HG03060 (cell line): ENCODE results near the gene AKR7A2.

Experiments
- ATAC-seq: cut with Tn5 transposase; IDR thresholded peaks from one replicate; pipeline ENCODE4 v1.9.1; 2021; ENCODE audit warnings: low read depth, moderate number of reproducible peaks; ENCODE audit not compliant: unreplicated experiment

AKR7A2 gene

DNA sequence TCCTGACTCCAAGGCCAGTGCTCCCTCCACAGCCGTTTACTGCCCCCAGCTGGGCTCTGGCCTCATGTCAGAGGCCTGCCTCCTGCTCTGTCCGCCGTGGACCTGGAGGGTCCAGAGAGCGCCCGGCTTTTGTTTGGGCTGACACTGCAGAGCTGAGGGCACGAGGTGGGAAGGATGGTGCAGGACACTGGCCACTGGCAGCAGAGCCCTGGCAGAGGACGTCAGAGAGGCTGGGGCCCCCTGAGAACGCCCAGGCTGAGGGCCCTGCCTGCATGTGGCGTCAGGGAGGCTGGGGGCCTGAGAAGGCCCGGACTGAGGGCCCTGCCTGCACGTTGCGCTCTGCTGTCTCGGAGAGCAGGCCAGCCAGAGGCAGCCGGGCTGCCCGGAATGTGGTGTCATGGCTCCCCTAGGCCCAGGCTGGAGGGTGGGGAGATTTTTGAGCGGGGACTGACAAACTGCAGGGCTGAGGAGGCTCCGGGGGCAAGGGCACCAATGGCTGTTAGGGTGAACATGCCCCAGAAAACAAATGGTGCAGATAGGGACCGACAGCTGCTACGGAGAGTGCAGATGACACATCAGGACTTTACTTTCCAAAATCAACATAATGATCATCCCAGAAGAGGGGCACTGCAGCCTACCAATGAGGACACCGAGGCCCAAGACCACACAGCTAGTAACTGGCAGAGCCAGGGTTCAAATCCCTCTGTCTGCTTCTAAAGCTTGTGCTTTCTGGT is 31.8 kb upstream of the AKR7A2 start:
- ATAC-seq = no peak

DNA sequence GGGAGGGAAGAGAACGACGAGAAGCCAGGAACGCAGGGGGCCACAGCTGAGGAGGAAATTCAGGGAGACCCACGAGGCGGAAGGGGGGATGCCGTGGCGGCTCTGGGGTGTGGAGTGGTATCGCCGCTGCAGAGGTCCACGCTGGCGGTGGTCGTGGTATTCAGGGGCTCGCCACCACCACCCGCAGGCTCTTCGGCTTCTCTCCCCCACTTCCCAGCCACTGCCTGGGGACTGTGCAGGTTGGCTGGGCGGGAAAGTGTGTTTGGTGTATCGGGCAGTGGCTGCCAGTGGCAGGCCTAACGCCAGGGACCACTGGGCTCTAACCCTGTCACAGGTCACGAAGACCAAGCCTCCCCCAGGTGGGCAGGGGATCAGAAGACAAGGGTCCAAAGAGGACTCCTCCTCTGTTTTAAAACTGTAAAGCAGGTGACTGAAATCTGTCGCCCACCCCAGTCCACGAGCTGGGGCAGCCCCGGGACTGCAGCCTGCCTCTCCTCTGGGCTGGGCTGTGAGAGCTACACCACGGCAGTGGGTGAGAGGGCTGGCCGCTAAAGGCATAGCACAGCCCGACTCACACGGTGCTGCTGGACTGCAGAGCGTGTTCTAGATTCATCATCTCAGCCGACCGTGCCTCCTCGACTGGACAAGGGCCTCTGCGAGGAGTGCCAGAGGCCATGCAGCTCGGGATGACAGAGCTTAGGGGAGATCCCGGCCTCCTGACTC is 31.1 kb upstream of the AKR7A2 start:
- no peak for ATAC-seq

DNA sequence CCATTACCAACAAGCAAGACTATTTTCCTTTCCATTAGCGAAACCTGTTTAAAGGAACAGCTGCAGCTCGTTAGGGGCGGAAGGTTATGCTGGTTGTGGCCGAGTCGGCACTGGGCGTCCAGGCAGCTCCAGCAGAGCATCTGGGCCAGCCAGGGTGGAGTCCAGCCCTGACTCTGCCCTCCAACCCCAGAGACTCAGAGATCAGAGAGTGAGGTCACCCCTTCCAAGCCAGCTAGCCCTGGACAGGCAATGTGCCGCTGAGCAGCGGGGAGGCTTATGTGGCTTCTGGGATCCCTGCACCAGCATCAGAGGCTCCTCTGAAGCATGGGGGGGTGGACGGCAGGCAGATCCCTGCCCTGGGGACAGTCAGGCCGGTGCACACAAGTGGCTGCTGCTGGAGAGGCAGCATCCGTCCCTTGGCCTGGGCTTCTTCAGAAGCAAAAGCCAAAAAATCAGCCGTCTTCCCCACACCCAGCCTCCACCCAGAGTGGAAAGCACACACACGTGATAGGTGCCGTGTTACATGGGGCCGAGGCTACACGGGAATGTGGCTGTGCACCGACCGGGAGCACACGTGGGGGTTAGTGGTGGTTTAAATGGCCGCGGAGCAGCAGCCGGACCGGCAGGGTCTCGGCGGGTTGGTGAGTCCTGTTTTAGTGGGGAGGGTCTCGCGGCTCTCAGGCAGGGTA is 30.3 kb upstream of the AKR7A2 start:
- ATAC-seq = no peak

DNA sequence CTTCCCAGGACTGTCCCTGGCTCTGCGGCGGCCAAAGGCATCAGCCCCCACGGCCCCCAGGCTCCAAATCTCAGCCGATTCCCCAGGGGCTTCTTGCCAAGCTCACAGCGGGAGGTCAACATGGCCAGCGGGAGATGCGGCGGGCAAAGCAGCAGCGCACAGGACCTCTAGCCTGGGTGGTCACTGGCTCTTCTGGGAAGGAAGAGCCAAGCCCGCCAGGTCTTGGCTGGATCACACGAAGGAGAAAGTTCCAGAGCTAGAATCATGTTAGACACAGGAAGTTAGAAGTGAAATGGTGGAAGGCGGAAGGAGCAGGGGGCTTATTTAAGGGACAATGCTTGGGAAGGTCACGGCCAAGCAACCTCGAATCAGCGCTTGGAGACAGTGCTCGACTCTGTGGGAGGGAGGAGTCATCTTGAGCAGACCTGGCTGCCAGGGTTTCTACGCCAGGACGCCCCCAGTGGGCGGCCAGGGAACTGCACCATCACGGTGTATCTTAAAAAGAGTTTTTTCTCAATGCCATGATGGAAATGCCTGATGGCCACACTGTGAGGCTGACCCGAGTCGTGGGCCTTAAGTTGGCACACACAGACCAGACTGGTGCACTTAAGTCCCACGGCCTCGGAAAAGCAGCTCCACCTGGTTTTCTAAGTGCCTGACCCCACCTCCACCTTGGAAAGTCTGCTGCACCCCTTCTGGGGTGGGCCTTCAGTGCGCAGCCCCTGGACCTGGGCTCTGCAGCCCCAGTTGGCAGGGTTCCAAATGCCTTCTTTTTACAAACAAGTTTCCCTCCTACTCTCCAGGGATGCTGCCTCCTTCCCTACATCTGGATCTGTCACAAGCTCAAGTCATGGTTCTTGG is 29.5 kb upstream of the AKR7A2 start:
- ATAC-seq = no peak

DNA sequence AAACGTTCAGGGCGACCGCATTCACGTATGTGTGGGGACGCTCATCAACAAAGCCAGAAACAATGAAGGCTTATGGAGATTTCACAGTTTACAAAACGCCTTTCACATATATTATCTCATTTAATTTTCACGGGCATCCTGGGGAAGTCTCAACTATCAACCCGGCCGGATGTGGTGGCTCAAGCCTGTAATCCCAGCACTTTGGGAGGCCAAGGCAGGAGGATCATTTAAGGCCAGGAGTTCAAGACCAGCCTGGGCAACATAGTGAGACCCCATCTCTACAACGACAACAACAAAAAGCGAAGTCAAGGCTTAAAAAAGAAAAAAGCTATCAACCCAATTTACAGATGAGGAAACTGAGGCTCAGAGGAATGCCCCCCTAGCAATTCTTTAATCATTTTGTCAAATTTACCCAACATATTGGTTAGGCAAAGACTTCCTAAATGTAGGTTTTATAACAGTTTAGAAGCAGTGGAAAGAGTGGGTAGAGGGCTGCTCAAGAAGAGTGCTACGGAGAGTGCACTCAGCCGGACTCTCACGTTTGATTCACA is 28.5 kb upstream of the AKR7A2 start:
- no peak for ATAC-seq

DNA sequence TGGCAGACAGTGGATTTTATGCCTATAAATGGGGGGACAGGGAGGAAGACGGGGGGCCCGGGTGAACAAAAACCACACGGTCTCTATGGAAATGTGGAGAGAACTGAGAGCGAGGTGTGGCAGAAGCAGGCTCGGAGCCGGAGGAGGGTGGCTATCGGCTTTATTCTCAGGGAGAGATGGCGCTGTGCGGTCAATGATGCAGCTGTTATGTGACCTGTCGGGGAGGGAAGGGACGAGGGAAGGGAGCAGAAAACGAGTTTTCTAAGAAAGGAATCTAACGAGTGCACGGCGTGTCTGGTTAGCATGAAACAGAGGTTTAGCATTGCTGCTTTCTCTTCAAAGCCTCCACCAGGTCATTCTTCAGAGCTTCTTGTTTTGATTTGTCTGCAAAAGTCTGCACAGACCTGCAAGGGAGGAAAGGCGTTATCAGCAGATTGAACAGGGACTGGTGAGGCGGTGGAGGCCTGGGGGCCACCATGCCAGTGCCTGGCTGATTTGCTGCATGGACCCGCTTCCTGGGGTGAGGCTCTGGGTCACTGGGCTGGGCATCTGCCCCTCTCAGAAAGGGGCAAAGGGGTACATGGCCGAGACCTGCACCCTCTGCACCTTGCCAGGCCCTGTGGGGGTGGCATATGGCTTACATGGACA is 27.4 kb upstream of the AKR7A2 start:
- no peak for ATAC-seq

DNA sequence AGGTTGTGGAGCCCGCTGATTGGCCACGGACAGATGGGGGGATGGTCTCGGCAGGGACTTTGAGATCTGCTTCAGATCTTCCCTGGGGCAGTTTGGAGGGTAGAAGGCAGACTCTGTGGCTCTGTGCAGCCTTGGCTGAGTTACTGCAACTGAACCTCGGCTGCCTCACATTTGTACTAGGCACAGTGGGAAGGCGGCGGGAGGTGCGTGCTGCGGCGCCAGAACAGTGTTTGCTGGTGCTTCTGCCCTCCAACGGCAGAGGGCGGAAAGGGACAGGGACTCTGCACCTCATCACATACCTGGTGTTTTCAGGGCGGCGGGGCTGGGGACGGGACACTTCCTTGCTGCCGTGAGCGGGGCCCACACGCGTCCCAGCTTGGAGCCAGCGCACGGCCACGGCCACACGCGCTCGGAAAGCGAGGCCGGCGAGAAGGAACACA is 26.4 kb upstream of the AKR7A2 start:
- ATAC-seq = no peak

DNA sequence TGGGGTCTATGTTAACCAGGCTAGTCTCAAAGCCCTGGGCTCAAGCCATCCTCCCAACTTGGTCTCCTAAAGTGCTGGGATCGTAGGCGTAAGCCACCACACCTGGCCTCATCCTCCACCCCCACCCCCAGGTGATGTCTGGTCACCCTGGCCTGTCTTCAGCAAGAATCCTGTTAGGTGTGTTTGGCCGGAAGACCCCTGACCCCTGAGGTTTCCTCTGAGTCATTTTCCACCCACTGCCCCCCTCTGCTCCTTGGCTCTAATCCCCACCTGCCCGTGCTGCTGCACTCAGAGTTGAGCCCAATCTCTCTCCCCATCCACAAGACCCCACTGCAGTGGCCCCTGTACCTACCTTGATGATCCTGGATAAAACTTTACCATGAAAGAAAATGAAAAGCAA is 25.3 kb upstream of the AKR7A2 start:
- ATAC-seq = no peak

DNA sequence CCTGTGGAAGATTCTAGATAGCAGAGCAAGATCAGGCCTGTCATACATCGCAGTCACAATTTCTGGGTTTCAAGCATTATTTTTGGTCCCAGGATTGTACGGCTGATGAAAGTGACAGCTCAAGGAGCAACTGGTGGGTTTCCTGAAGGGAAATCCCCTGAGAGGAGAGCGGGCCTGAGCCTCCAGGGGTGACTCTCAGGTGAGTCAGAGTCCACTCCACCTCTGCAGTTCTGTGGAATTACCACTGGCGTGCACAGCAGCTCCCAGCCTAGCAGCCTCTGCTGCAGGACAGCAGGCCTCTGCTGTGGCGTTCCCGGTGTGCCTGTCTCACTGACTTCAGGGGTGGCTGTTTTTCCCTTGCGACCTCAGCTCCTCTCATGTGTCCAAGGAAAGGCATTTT is 24.6 kb upstream of the AKR7A2 start:
- ATAC-seq = no peak

DNA sequence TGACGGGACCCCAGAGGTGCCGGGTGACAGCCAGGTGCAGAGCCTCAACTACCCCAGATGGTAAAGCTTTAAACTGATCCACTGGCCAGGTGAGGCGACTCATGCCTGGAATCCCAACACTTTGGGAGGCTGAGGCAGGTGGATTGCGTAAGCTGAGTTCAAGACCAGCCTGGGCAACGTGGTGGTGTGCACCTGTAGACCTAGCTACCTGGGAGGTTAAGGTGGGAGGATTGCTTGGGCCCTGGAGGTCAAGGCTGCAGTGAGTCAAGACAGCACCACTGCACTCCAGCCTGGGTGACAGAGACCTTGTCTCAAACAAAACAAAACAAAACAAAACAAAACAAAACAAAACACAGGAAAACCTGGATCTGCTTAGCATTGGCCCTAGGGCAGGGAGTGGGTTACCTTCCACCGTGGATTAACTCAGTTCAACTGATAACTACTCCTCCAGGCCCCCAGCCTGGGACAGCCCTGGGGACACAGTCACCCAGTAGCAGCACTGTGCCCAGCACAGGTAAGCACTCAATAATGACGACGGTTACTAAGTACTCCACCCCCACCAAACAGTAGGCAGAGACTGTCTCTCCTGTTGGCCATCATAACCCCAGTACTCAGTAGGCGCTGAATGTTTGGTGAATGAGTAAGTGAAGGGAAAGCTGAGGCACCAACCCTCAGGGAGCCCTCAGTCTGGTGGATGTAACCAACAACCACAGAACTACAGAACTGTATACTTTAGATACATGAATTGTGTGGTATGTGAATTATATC is 21.8 kb upstream of the AKR7A2 start:
- no peak for ATAC-seq

DNA sequence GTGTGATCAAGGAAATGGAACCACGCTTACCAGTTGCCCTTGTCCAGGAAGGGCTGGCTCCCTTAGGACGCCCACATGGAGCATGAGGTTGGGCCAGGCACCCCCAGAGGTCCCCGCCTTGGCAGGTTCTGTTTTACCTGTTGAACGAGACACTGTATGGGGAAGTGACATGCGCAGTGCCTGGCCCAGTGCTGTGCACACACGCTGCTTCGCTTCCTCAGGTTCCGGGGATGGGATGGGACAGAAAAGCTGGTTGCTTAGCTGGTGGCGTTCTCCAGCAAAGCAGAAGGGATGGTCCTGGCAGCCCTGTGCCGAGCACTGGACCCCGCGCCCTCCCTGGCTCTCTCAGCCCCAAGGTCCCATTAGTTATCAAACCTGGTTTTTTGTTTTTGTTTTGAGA is 20.9 kb upstream of the AKR7A2 start:
- no peak for ATAC-seq

DNA sequence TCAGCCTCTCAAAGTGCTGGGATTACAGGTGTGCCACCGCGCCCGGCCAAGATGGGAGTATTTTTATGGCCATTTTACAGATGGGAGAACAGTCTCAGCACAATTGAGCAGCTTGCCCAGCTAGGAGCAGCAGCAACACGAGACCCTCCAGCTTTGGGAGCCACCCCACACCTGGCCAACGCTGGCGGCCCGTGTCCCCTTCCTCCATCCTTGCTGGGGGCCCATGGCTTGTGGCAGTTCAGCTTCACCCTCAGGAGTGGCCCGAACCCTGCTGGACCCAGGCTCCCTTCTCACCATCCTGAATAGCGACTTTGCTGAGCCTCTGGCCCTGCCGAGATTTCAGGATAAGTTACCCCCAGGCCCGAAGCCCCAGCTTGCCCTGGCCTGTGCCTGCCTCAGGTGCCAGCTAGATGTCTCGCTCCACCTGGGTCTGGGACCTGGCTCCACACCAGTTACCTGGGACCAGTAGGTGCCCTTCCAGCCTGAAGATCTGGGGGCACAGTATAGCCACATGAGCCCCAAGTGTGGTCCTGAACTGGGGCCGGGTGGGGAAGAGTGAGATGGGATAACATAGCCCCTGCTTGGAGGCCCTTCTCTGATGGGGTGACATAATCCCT is 19.4 kb upstream of the AKR7A2 start:
- no peak for ATAC-seq

DNA sequence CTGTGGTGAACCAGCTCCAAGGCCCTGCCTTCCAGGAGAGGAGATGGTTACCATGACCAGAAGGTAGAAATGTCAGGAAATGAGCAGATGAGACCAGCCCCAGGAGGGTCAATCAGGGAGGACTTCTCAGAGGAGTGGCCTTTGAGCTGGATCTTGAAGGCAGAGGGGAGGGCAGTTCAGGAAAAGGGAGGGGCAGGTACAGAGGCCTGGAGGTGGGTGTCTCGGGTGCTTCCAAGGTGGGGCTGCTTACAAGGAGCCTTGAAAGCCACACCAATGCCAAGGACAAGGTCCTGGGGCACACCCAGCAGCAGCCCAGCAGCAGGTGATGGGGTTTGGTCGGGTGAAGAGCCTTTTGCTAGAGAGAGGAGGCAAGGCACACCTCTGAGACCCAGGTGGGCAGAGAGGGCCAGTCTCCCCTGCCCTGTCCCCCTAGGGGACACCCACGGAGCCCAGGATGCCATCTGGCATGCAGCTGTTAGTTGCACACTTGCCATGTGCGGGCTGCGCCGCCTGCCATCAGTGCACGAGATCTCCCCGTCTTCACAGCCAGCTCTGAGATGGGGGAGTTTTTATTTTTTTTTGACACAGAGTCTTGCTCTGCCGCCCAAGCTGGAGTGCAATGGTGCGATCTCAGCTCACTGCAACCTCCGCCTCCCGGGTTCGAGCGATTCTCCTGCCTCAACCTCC is 18.6 kb upstream of the AKR7A2 start:
- no peak for ATAC-seq

DNA sequence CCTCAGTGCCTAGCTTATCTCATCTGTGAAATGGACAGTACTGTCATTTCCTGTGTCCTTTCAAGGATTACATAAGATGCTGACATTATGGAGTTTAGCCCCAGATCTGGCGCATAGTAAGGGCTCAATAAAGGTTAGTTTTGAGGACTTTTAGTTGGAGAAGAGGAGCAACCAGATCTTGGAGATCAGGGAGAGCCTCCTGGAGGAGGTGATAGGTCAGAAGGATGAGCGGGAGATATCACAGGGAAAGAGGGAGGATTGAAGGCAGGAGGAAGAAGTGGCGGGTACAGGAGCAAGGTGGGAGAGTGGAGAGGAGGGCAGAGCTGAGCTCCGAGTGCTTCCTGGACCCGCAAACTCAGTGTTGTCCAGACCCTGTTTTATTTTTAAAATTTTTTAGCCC is 17.7 kb upstream of the AKR7A2 start:
- no peak for ATAC-seq

DNA sequence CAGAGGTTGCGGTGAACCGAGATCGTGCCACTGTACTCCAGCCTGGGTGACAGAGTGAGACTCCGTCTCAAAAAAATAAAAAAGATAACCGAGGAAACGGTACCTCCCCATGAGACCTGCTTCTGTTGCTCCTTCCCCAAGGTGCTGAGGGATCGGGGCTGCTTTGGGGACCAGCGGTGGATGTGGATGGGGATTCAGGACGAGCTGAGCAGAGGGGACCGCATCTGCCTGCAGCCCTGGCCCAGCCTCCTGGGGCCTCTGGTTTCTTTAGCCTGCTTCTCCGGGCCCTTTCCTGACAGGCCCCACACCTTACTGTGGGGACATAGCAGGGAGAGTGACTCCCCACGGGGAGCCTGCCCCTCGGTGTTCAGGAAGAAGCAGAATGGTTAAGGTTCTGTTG is 17.2 kb upstream of the AKR7A2 start:
- no peak for ATAC-seq

DNA sequence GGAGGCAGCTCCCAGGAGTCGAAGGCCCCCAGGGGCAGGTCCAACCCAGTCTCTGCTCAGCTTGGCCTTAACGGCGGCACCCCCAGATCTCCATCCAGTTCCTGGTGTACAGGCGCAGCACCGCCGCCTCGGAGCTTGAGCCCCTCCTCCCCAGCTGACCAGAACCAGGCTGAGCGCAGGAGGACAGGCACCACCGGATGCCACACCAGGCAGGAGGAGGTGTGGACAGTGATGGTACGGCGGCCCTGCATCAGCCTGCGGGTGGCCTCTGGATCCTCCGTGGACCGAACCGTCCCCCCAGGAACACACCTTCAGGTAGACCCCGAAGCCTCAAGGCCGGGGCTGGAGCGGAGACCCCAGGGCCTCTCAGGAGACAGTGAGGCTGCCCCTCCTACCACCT is 16.5 kb upstream of the AKR7A2 start:
- no peak for ATAC-seq

DNA sequence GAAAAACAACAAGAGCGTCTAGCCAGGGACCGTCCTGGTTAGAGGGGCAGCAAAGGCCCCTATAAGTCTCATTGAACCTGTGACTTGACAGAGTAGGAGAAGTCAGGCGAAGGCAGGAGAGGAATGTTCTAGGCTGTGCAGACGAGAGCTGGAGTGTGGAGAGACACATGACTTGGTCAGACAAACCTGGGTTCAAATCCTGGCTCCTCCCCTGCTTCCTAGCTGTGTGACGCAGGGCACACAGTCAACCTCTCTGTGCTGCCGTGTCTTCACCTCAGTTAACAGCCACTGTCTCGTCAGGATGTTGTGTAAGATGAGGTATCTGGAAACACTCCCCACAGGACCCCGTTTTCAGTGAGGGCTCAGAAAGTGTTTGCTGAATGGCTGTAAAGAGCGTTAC is 15.8 kb upstream of the AKR7A2 start:
- no peak for ATAC-seq

DNA sequence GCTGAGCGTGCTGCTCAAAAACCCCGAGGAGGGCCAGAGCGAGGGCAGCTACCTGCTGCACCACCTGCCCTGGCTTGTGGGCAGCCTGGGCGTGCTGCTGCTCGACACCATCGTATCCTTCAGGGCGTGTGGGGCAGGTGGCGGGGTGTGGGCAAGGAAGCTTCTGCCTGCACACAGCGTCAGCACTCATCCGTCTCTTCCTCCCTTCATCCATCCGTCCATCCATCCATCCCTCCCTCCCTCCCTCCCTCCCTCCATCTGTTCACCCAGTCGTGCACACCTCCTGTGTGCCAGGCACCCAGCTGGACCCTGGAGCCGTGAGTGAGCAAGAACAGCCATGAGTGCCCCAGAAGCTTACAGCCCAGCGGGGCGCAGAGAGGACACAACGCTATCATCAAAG is 15.4 kb upstream of the AKR7A2 start:
- ATAC-seq = no peak
